Measurements from ENCODE around the gene CRYL1.

CRYL1 gene

DNA sequence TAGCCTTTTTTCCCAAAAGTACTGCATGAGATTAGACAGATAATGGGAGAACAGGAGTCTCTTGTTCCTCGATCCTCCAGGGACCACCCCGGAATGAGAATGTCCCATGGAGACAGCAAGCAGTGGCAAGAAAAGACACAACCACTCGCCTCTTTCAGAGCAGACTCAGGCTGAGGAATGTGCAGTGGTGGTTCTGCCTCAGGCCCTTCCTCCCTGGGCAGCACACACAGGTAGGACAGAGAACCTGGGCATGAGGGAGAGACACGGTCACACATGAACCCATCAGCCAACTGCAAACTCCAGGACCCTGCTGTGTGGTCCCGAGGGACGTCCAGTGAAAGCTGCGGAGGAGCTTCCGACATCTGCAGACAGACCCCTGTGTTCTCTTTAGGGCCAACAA is 31.0 kb downstream of the CRYL1 start:
- DNase-seq (ENCODE audit: low spot score): no peak

DNA sequence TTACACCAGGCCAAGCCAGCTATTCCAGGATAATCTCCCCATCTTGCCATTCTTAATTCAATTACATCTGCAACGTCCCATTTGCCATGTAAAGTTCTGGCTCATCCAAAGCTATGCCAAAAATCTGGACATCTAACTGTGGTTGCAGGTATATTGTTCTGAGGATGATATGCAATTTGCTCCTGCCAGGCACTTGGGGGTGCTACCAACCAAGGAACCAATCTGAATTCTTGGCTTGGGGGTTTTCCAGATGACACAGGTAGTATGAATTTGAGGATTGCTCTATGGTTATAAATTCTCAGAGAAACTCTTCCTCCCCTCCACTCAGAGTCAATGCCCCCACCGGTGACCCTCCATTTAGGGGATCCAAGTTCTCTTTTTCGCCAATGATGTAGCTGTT is 33.0 kb downstream of the CRYL1 start:
- no peak for DNase-seq (ENCODE audit: low spot score)

- no peak for DNase-seq (ENCODE audit: low spot score)
Measured at GRCh38 chr13:20491926-20492435, 33.7 kb downstream of the CRYL1 start.

DNA sequence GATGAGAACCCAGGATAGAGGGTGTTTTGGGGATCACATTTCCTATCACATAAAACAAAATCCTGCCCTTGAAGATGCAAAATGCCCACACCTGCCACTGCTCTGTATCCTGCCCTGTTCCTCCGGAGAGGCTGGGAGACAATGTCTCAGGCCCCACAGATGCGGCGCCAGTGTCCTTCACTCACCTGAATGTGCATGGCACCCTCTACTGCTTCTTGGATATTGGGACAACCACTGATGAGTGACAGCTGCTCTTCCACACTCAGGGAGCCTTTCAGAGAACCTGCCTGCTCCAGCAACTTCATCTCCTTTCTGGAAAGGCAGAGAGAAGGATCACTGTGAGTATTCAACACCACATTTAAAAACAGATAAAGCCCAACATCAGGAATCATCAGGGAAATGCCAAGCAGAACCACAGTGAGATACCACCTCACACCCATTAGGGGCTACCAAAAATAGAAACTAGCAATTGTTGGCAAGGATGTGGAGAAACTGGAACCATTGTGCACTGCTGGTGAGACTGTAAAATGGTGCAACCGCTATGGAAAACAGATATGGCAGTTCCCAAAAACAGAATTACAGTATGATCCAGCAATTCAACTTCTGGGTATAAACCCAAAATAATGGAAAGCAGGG is 36.4 kb downstream of the CRYL1 start:
- DNase-seq (ENCODE audit: low spot score): peak; percentile 25

GRCh38 chr13:20487927-20488326 is 37.7 kb downstream of the CRYL1 start:
- DNase-seq (ENCODE audit: low spot score): no peak

- no peak for DNase-seq (ENCODE audit: low spot score)
Measured at GRCh38 chr13:20482787-20483186, 42.9 kb downstream of the CRYL1 start.

GRCh38 chr13:20482275-20482761 is 43.3 kb downstream of the CRYL1 start:
- no peak for DNase-seq (ENCODE audit: low spot score)

- no peak for DNase-seq (ENCODE audit: low spot score)
Measured at GRCh38 chr13:20477394-20477793, 48.3 kb downstream of the CRYL1 start.

- peak; percentile 13 for DNase-seq (ENCODE audit: low spot score)
Measured at GRCh38 chr13:20475927-20476691, 49.5 kb downstream of the CRYL1 start.

- no peak for DNase-seq (ENCODE audit: low spot score)
Measured at GRCh38 chr13:20474515-20474914, 51.1 kb downstream of the CRYL1 start.

- no peak for DNase-seq (ENCODE audit: low spot score)
Measured at GRCh38 chr13:20473888-20474287, 51.8 kb downstream of the CRYL1 start.

GRCh38 chr13:20473139-20473538 is 52.5 kb downstream of the CRYL1 start:
- no peak for DNase-seq (ENCODE audit: low spot score)

DNA sequence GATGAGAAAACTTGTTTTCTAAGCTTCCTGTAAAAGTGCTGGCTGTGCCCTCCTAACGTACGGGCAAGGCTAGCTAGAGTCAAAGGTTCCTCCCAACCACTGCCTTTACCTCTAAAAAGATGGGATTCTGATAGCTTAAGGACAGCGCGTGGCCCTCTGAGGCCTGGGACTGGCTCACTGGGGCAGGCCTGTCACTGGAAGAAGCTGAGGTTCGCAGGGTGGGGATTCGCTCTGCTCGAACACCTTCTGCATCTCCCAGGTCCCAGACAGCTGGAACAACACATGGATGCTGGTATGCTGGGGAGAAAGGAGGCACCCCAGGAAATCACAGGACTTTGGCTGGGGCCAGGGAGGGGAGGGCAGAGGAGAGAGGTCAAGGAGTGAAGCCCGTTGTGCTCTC is 53.1 kb downstream of the CRYL1 start:
- DNase-seq (ENCODE audit: low spot score): no peak

DNA sequence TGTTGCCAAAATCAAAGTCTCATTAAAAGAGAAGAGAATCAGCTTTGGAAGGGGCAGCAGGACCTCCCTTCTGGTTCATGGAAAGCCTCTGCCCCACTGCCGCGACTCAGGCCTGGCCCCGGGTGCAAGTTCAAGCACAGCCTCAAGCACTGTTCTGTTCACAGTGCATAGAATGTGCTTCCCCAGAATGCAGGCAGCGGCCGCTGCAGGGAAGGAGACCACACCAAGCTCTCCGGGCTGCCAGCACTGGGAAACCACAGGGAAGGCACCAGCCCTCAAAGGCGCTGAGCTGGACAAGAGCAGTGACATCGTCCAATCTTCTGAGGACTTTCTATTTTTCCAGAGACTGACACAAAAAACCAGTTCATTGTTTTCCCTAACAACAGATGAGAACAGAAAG is 55.5 kb downstream of the CRYL1 start:
- DNase-seq (ENCODE audit: low spot score): no peak

- DNase-seq (ENCODE audit: low spot score): no peak
Measured at GRCh38 chr13:20466371-20466770, 59.3 kb downstream of the CRYL1 start.

GRCh38 chr13:20465218-20465879 is 60.3 kb downstream of the CRYL1 start:
- no peak for DNase-seq (ENCODE audit: low spot score)

DNA sequence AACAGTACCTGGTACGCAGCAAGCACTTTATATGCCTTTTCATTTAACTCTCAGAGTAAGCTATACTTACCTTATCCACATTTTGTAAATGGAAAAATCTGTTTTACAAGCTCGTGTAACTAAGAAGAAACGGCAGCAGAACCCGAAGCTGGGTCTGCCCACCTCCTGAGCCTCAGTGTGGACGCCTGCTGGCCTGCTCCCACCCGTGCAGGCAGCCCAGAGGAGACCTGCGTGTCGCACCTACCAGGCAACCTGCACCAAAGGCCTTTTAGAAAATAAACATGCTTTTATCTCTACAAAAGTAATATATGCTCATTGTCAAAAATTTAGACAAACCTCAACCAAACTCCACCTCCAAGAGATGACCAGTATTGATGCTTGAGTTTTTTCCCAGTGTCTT is 62.7 kb downstream of the CRYL1 start:
- no peak for DNase-seq (ENCODE audit: low spot score)

DNA sequence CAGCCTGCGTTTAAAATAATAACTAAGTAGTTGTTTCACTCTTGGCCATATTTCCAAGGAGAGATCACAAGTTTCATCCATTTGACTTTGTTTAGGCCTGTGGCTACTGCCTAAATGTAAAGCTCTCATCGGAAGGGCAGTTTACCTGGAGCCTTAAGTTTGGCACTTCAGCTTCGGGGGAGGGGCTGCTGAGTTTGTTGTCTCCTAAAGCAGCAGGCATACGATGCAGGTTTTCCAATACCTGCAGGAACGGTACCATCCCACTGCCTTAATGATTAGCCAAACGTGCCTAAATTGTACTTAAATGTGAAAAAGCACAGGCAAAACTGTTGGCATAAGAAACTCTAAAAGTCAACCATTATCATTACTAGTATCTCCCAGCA is 63.1 kb downstream of the CRYL1 start:
- DNase-seq (ENCODE audit: low spot score): no peak

GRCh38 chr13:20461860-20462532 is 63.7 kb downstream of the CRYL1 start:
- DNase-seq (ENCODE audit: low spot score): no peak

- no peak for DNase-seq (ENCODE audit: low spot score)
Measured at GRCh38 chr13:20461481-20461859, 64.2 kb downstream of the CRYL1 start.

GRCh38 chr13:20460761-20461160 is 64.9 kb downstream of the CRYL1 start:
- DNase-seq (ENCODE audit: low spot score): no peak

GRCh38 chr13:20457670-20458069 is 68.0 kb downstream of the CRYL1 start:
- no peak for DNase-seq (ENCODE audit: low spot score)

All from germinal center (tissue), 1 donor.